ENCODE results near the gene GKN1.

Gene GKN1

DNA sequence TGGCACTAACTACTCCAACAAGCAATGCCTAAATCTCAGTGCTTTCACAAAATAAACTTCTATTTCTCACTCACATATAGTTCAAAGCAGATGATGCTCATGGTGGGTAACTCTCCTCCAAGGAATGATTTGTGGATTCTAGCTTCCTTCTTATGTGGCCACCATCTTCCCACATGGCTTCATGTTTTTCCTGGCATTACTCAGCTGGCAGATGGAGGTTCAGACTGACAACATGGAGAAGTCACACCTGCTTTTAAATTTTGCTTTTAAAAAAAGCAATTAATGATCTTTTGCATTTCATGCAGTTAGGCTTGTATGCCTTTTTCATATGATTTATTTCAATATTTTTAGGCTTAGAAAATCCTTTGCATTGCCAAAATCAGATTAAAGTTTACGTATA is 15.4 kb upstream of the GKN1 start:
- no peak for DNase-seq (ENCODE audit: low read depth, low spot score)

DNA sequence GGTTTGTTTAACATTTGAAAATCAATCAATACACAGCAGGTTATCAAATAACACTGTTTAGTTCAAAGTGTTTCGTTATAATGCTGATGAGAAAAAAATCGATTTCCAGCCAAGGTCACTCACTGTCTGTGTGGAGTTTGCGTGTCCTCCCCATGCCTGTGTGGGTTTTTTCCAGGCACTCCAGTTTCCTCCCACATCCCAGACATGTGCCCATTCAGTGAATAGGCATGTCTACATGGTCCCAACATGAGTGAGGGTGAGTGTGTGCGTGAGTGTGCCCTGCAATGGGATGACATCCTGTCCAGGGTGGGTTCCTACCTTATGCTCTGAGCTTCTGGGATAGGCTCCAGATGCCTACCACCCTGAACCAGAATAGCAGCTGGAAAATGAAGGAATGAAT is 13.1 kb upstream of the GKN1 start:
- no peak for DNase-seq (ENCODE audit: low read depth, low spot score)

DNA sequence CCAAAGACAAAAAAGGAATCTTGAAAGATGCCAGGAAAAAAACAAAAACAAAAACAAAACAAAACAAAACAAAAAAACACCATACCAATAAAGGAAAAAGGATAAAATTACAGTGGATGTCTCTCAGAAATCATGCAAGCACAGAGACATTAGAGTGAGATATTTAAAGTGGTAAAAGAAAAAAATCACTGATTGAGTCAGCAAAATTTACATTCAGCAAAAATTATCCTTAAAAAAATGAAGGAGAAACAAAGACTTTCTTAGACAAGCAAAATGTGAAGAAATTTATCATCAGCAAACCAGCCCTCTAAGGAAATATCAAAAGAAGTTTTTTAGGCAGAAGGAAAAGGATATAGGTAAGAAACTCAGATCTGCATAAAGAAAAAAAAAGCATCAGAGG is 10.2 kb upstream of the GKN1 start:
- DNase-seq (ENCODE audit: low read depth, low spot score): no peak

DNA sequence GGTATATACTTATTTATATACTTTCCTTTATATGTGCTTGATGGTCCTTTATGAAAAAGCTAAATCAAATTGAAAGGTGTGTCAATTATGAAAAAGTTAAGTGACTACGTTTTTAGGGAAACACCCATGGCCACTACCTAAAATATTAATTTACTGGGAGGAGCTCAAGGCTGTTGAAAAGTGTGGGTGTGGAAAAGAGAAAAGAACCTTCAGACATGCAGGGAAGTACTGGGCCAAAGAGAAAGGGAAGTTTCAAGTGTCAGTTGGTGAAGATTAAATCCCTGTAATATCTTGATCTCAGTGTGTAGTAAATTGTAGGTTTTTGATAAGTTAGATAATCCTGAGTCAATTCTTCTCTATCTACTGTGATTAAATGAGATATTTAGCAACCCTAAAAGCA is 6.2 kb upstream of the GKN1 start:
- no peak for DNase-seq (ENCODE audit: low read depth, low spot score)

DNA sequence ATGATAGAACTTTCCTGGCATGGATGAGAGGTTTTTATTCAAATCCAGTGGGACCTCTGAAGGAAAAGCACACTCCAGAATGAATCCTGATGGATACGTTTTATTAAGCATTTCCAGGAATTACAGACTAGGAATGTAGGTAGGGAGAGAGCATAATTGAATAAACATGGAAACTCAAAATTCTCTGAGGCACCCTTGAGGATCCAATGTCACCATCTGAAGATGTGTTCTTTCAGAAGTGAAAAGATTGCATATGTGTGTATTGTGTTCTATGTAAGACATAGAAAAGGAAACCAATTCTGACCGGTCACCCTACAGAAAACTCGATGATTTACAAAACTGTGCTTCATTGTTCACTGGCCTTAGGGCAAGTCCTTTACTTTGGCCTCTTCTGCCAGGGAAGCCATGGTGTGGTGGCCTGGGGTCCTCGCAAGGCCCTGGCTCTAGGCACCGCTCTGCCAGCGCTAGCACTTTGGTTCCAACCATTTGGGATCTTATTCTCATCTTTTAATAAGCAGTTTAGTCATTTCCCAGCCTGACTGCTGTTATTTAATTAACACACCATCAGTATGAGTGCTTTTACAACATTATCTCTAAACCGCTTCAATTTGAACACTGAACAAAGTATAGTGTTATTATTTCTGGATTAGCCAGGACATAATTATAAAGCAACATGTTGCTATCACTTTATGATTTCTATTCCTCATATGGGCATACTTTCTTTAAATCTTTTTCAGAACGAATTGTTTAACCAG is 4.5 kb upstream of the GKN1 start:
- DNase-seq (ENCODE audit: low read depth, low spot score): no peak

DNA sequence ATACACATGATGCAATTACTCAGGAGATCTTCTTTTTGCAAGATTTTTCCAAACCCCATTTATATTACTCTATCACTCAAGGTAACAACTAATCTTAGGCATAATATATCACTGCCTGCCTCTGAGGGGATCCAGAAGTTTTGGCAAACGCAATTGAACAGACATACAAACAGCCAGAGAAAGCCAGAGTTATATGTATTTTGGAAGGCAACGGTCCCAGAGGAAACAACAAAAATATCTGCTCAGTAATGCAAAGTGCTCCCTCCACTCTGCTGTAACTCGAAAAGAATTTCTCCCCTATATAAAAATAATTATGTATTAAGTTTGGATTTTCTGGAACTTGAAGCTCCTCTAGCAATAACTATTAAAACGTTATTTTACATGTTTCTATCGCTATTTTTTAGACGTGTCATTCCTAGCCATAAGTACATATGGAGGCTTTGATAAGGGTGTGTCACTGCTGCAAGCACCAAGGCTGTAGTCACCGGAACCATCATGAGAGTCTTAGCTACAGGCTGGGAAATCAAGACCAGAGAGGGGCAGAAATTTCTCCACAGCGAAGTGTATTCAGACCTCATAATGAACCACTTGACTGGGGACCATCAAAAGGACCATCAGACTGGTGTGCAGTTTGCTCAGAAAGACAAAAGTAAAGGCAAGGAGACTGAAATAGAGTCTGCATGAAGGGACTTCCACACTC is 3.7 kb upstream of the GKN1 start:
- DNase-seq (ENCODE audit: low read depth, low spot score): no peak

DNA sequence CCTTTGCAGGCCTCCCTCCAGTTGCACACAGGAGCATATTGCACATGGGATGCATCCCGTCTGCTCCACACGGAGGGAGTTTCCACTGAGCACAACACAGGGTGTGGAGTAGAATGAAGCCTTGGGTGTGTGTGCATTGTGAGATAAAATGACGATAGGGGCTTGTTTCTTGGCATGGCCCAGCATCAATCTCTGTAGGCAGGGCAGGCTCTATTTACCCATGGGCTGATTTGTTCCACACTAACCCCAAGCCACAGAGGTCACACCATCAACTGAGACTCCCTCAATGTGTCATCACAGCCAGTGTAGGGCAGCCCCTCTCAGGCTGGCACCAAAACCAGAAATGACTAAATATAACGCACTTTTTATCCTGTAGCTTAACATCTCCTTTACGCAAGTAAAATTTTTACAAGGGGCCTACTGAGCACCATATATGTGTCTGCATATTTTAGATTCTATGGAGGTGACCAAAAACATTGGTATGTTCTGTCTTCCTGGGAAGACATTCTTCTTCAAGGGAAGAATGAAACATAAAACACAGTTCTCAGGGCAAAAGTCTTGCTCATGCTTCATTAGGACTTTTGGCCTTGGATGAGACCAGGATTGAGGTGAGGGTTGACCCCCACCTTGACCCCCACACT is 2.7 kb upstream of the GKN1 start:
- no peak for DNase-seq (ENCODE audit: low read depth, low spot score)

DNA sequence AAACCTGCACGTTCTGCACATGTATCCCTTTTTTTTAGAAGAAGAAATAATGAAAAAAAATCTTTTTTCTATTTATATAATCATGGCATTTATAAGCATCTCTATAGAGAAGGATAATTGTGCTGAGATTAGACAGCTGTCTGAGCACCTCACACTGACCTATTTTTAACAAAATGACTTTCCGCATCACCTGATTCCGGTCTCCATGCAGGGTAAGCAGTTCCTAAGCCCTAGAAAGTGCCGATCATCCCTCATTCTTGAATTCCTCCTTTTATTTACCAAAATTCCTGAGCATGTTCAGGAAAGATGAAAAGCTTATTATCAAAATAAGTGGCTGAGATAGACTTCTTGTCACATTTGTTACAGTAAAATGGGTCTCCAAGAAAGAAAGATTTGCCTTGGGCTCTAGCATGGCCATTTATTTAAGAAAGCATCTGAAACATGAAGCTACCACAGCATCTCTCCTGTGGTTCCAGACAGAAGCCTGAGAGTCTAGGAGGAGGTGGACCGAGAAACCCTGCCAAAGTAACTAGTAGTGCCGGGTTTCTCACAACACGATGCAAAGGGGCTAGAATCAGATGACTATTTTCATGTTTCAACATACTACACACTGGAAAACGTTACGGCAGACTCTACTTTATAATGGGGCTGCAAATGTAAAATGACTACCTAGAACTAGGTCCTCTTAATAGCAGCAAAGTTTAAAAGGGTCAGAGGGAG is 670 bp downstream of the GKN1 start:
- no peak for DNase-seq (ENCODE audit: low read depth, low spot score)

DNA sequence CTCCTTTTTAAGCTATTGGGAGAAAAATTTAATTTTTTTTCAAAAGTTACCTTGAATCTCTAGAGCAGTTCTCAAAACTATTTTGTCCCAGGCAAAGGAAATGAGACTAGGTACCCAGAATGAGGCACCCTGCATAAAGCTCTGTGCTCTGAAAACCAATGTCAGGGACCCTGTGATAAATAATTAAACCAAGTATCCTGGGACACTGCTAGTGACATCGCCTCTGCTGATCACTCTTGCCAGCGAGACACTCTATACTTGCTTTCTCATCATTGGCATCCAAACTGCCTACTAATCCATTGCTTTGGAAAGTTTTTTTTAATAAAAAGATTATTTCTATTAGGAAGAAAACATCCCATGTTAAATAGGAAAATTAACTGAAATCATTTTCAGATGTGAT is 1.4 kb downstream of the GKN1 start:
- DNase-seq (ENCODE audit: low read depth, low spot score): no peak

DNA sequence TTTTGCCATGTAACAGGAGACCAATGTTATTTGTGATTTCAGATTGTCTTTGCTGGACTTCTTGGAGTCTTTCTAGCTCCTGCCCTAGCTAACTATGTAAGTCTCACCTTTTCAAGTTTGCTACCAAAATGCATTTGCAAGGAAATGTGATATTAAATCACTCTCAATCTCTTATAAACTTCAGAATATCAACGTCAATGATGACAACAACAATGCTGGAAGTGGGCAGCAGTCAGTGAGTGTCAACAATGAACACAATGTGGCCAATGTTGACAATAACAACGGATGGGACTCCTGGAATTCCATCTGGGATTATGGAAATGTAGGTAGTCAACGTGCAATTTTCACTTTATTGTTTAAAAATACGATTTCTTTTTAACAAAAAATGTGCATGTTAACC is 3.0 kb downstream of the GKN1 start:
- no peak for DNase-seq (ENCODE audit: low read depth, low spot score)

DNA sequence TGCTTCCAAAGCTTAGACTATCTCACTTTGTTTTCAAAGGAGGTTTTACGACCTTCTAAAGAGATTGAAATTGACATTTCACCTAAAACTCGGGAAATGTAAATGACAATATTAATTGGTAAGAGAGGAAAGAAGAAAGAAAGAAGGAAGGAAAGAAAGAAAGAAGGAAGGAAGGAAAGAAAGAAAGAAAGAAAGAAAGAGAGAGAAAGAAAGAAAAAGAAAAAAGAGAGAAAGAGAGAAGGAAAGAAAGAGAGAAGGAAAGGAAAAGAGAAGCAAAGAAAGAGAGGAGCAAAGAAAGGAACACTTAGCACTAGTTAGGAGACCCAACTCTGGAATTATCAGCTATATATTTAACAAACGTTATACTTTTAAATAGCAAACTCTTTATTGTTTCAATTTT is 3.7 kb downstream of the GKN1 start:
- DNase-seq (ENCODE audit: low read depth, low spot score): no peak

DNA sequence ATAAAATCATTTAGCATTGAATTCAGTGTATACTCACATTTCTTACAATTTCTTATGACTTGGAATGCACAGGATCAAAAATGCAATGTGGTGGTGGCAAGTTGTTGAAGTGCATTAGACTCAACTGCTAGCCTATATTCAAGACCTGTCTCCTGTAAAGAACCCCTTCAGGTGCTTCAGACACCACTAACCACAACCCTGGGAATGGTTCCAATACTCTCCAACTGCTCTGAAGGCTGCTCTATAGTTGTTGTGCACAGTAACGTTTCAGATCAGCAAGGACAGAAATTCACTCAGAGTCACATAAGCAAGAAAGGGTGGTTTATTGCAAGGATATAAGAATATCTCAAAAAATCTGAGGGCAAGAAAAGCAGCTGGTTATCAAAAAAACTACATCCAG is 6.5 kb downstream of the GKN1 start:
- no peak for DNase-seq (ENCODE audit: low read depth, low spot score)

DNA sequence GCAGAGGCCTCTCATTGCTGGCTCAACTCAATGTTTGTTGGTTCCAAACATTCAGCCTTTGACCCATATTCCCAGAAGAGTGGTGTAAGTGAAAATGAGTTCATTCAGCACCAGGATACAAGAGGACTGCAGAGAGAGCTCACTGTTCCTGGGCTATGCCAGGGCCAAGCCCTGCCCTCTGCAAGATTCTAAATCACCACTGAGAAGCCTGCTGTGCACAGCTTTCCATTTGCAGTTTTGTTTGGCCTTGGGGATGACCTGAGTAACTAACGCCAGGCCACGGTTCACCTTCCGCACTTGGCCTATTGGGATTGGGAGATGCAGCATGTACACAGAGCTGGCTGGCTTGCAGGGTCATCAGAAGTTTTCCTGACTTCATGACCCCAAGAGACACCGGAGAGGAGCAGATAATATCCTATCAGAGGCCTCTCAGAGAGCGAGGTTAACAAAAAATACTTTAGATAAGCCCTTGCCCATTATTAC is 12.6 kb downstream of the GKN1 start:
- DNase-seq (ENCODE audit: low read depth, low spot score): no peak

DNA sequence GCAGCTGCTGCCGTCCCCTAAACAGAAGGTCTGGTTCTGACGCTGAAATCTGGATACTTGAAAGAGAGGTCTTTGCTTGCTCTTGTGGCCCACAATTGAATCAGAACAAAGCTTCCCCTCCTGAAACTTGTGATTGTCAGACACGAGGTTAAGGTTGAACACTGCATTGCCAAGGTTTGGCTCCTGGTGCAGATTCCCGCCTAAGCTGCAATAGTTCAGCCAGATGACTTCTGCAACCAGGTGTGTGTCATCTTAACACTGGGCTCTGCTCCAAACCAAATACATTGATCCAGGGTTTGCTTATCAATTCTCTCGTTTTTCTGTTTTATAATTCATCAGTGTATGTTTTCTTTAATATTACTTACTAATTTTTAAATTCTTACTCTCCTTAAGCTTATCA is 14.6 kb downstream of the GKN1 start:
- DNase-seq (ENCODE audit: low read depth, low spot score): no peak

DNA sequence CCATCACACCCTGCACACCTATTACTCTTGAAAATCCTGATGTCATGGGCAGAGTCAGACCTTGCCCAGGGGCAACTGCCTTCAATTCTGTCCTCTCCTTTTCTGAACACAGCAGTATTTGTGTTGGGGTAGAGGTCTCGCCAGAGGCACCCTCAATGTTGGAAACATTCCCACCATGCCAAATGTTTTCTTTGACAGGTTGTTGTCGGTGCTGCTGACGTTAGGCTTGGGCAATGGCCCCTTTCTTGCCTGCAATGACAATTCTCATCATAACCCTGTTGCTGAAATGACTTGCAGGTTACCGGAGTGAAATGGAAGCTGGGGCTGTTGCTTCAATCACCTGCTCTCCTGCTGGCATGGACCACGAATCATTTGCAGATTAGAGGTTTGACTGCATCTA is 17.9 kb downstream of the GKN1 start:
- no peak for DNase-seq (ENCODE audit: low read depth, low spot score)

DNA sequence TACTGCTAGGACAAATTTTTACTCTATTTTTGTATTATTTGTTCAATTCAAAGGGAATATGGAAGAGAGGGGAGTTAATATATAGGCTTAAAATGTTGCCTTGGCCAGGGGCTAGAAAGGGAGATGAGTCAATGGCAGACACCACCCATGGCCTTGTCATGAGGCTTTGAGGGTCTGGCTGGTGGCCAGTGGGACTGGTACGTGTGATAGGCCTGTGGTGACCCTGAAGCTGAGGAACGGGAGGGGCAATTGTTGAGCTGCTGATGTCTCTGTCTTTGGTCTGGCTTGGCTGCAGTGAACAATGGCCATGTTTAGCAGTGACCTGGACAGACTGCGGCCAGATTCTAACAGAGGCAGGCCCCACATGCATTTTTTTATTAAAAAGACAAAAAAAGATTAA is 18.5 kb downstream of the GKN1 start:
- DNase-seq (ENCODE audit: low read depth, low spot score): no peak

DNA sequence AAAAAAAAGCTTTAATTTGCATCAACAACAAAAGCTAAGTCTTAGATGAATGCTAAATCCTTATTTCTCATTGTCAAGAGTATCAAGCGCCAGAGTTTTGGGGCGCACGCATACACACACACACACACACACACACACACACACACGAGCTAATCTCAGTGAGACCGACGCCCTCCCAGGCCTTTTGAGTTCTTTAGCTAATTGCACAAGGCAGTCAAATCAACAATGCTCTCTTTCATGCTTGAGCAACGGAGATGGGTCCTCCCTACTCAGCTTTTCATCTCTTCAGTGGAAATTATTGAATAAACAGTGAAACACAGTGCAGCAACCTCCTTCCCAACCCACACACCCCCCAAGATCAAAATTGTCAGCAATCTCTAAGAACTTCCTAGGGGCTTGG is 19.2 kb downstream of the GKN1 start:
- no peak for DNase-seq (ENCODE audit: low read depth, low spot score)

DNA sequence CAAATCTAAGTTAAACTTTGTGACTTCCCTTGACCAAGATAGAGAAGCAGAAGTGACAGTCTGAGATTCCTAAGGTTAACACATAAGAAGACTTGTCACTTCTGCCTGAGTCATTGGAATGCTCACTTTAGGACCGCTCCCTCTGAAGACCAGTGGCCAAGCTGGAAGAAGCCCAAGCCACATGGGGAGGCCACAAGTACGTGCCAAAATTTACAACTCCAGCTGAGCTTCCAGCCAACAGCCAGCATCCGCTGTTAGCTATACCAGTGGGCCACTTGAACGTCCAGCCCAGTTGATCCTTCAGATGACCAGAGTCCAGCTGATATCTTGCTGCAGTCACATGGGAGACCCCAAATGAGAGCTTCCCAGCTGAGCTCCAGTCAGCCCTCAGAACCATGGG is 20.4 kb downstream of the GKN1 start:
- no peak for DNase-seq (ENCODE audit: low read depth, low spot score)

DNA sequence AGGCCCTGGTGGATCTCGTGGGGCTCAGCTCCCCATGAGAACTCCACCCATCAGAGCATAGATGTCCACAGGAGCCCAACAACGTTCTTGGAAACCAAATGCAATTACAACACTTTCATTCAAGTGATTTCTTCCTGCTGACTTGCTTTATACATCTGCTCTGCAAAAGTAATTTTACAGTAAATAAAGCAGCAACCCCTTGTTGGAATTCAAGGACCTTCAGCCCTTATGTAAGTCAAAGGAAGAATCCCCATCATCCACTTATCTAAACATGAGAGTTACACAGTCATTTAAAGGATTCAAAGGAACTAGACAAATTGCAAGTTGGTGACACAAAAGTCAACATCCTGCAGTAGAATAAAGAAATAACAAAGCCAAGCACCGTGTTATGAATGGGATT is 21.5 kb downstream of the GKN1 start:
- no peak for DNase-seq (ENCODE audit: low read depth, low spot score)

DNA sequence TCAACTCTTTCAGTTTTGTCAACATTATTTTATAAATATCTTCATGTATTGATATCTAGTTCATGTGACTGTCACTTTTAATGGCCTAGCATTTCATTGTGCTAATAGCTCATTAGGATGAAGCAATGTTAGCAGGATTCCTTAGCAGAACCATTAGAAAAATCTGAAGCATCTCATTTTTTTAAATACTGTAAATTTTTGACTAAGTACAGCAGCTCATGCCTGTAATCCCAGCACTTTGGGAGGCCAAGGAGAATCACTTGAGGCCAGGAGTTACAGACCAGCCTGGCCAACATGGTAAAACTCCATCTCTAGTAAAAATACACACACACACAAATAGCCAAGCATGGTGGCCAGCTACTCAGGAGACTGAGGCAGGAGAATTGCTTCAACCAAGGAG is 23.0 kb downstream of the GKN1 start:
- no peak for DNase-seq (ENCODE audit: low read depth, low spot score)

DNA sequence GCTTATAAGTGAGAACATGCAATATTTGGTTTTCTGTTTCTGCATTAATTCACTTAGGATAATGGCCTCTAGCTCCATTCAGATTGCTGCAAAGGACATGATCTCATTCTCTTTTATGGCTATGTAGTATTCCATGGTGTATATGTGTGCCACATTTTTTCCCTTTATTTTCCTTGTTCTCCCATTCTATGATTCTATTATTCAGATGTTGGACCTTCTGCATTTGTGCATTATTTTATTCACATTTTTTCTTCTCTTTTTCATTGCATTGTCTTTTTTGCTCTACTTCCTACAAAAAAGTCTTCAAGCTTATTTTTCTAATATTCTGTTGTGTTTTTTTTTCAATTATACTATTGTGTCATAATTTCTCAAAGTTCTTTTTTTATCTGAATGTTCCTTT is 27.4 kb downstream of the GKN1 start:
- no peak for DNase-seq (ENCODE audit: low read depth, low spot score)

DNA sequence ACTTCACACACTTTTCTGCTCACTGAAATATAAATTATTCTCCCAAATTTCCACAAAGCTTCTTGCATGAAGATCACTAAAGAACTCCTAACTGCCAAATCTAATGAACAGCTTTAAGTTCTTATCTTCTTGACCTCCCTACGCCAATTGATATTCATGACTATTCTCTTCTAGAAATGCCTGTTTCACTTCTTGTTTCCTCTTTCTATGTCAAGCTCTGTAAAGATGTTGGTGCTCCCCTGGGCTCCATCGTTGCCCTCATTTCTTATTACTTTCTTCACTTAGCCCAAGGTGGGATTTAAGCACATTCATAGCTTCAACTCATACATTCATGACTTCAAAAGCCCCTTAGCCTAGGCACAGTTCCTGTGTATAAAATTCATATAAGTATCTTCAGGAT is 29.3 kb downstream of the GKN1 start:
- no peak for DNase-seq (ENCODE audit: low read depth, low spot score)

All from smooth muscle cell of the brain vasculature (primary cell).